Measurements from ENCODE around the gene MYL11.

MYL11 gene

GRCh38 chr16:30406795-30407101 is 32.1 kb downstream of the MYL11 start:
- H3K79me2 ChIP-seq (ENCODE audit: insufficient read depth, low read length): peaks cover 36% of the 10 kb centered on the region
- peak overlapping the region; percentile 72 for H3K4me2 ChIP-seq (ENCODE audit: insufficient read depth, low read length)
- DNase-seq (no peak), ATAC-seq (ENCODE audit: insufficient read depth, low read depth) (no peak)
- peaks cover 10% of the 10 kb centered on the region; the same call in 1 of the 2 replicates for H4K20me1 ChIP-seq (ENCODE audit: insufficient read depth, low read length)
- peak overlapping the region; percentile 78 for H3K27ac ChIP-seq (ENCODE audit: low read length)
- H3K36me3 ChIP-seq (ENCODE audit: insufficient read depth, low read length): peaks cover 21% of the 10 kb centered on the region
- H3K9ac ChIP-seq (ENCODE audit: low read depth, low read length): peak overlapping the region; percentile 78
- peak overlapping the region; percentile 70 to 78 for H3K4me3 ChIP-seq (ENCODE audit: low read depth in 1 of 2, low read length in 2 of 2)
- no peak for TF ChIP-seq EZH2 (IDR thresholded peaks at IDR 0.05; ENCODE audit: borderline replicate concordance, low read depth, low read length, severe bottlenecking)
- no peak for TF ChIP-seq CTCF (IDR thresholded peaks at IDR 0.05; ENCODE audit: borderline replicate concordance, extremely low read depth, low read length, poor library complexity, severe bottlenecking)
- no peaks in the 10 kb centered on the region for H3K9me3 ChIP-seq (ENCODE audit: insufficient read depth, low read length, severe bottlenecking)
- peaks cover 42% of the 10 kb centered on the region for H3K4me1 ChIP-seq (ENCODE audit: insufficient read depth, low read length)
- H3K27me3 ChIP-seq (ENCODE audit: insufficient read depth, low read length, poor library complexity): no peaks in the 10 kb centered on the region
- peak overlapping the region; percentile 75 for H2AFZ ChIP-seq (ENCODE audit: low read depth, low read length)

DNA sequence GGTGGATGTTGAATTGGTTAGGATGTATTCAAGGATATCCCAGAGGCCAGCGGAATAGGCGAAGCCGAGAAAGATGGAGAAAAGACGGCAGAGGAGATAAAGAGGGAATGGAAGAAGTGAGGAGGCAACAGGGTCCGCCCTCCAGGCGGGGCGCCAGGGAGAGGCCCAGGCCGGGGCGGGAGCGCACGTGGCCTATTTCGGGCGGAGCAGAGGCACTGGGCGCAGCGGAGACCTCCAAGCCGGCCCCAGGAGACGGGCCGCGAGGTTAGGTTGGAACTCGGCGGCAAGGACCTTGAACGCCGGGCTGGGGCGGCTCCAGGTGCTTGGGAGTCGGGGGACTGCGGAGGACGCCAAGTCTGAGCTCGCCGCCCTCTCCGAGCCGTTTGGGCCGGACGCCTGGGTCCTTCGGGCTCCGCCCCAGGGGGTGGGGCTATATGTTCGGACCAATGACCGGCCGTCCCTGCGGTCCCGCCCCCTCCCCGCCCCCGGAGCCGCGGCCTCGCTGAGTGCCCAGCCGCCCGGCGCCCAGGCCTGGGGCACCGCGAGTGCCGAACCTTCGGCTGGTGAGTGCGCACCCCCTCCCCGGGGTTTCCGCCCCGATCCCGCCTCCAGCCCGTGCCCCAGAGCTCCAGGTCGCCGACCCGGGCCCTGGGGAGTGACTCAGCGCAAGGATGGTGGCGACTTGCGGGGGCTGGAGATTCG is 32.7 kb downstream of the MYL11 start, which contains the start of gene ZNF771:
ZNF771 (plus strand) TSS at position 505 of the 702 bp plus-strand sequence. CDS start 448 bp downstream, outside the sequence.
- Histone ChIP-seq H3K27ac (ENCODE audit: low read length) (peak within 1 kb of the TSS; percentile 78), H3K36me3 (ENCODE audit: insufficient read depth, low read length) (peaks cover 26% of the 10 kb centered on the region), H3K9me3 (ENCODE audit: insufficient read depth, low read length, severe bottlenecking) (no peaks in the 10 kb centered on the region), H3K4me2 (ENCODE audit: insufficient read depth, low read length) (peak within 1 kb of the TSS; percentile 72), H3K4me1 (ENCODE audit: insufficient read depth, low read length) (peaks cover 47% of the 10 kb centered on the region), H3K4me3 (ENCODE audit: low read depth in 1 of 2, low read length in 2 of 2) (peak within 1 kb of the TSS; percentile 70 to 78), H2AFZ (ENCODE audit: low read depth, low read length) (peak within 1 kb of the TSS; percentile 75), H3K27me3 (ENCODE audit: insufficient read depth, low read length, poor library complexity) (no peaks in the 10 kb centered on the region), H4K20me1 (ENCODE audit: insufficient read depth, low read length) (peaks cover 10% of the 10 kb centered on the region; the same call in 1 of the 2 replicates), H3K79me2 (ENCODE audit: insufficient read depth, low read length) (peaks cover 41% of the 10 kb centered on the region), H3K9ac (ENCODE audit: low read depth, low read length) (peak within 1 kb of the TSS; percentile 78)
- ATAC-seq (ENCODE audit: insufficient read depth, low read depth) (peak; percentile 84), DNase-seq (peak; percentile 93)
- TF ChIP-seq CTCF (IDR thresholded peaks at IDR 0.05; ENCODE audit: borderline replicate concordance, extremely low read depth, low read length, poor library complexity, severe bottlenecking): peak; percentile 30
- no peak for TF ChIP-seq EZH2 (IDR thresholded peaks at IDR 0.05; ENCODE audit: borderline replicate concordance, low read depth, low read length, severe bottlenecking)

- TF ChIP-seq EZH2 (IDR thresholded peaks at IDR 0.05; ENCODE audit: borderline replicate concordance, low read depth, low read length, severe bottlenecking) (no peak), CTCF (IDR thresholded peaks at IDR 0.05; ENCODE audit: borderline replicate concordance, extremely low read depth, low read length, poor library complexity, severe bottlenecking) (no peak)
- Histone ChIP-seq H4K20me1 (ENCODE audit: insufficient read depth, low read length) (peaks cover 10% of the 10 kb centered on the region; the same call in 1 of the 2 replicates), H3K4me1 (ENCODE audit: insufficient read depth, low read length) (peaks cover 54% of the 10 kb centered on the region), H3K9ac (ENCODE audit: low read depth, low read length) (peak overlapping the region; percentile 78), H2AFZ (ENCODE audit: low read depth, low read length) (peak overlapping the region; percentile 75), H3K9me3 (ENCODE audit: insufficient read depth, low read length, severe bottlenecking) (no peaks in the 10 kb centered on the region), H3K4me2 (ENCODE audit: insufficient read depth, low read length) (peak overlapping the region; percentile 72), H3K36me3 (ENCODE audit: insufficient read depth, low read length) (peaks cover 34% of the 10 kb centered on the region), H3K27me3 (ENCODE audit: insufficient read depth, low read length, poor library complexity) (no peaks in the 10 kb centered on the region), H3K4me3 (ENCODE audit: low read depth in 1 of 2, low read length in 2 of 2) (peak overlapping the region; percentile 70 to 78; a peak in 3 of 4 replicates), H3K27ac (ENCODE audit: low read length) (peak overlapping the region; percentile 78), H3K79me2 (ENCODE audit: insufficient read depth, low read length) (peaks cover 45% of the 10 kb centered on the region)
- ATAC-seq (ENCODE audit: insufficient read depth, low read depth) (no peak; the same call in 2 of the 3 replicates), DNase-seq (no peak)
Observed at GRCh38 chr16:30407804-30408534, 33.4 kb downstream of the MYL11 start.
